T-helper 1 cell treated with Interleukin-12 subunit alpha and Interleukin-12 subunit beta and Interleukin-4 antibody, amounts not matched to agents 30 ng/mL and 1 ng/mL, for 36 hours (primary cell): Measurements from ENCODE around the gene GCG. TPM values are rescaled to one million over a fixed set of nuclear protein-coding genes. Genes with fewer than 3 reads are reported as not detected.

Experiments used
- intact Hi-C: fragments of 100-400 bp; cut with micrococcal nuclease; formaldehyde crosslinking; loops from one replicate; pipeline ENCODE4 v1.15.1; 2024
- total RNA-seq: library from RNA; stranded (reverse); gene quantifications from 2 replicates; pipeline ENCODE4 v1.2.3, GENCODE V29; 2022

GCG gene
- total RNA-seq = not detected in 2 replicates

DNA sequence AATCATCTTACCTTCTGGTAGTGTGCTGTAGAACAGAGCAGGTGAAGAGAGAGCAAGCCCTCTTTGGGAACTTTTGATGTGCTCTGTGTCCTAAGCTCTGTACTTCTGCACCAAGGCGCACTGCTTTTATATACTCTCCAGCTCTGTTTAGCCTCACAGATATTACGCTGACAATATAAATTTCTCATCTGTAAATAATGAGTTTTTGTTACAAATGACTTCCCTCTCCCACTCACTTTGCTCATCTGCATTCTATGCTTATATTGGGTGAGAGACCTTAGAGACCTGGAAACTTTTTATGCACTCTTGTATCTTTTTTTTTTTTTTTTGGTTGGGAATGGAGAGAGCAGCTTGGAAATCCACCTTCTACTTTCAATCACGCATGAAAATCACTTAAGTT lies at the start of gene GCG:
Gene GCG, minus strand, starts transcription at position 101 of the 400 bp plus-strand sequence. CDS start 3,069 bp downstream, outside the sequence.
- intact Hi-C loops = loop anchor here (5.0 kb wide), 1 partner anchor 70 kb away; no protein-coding TSS in a partner anchor

DNA sequence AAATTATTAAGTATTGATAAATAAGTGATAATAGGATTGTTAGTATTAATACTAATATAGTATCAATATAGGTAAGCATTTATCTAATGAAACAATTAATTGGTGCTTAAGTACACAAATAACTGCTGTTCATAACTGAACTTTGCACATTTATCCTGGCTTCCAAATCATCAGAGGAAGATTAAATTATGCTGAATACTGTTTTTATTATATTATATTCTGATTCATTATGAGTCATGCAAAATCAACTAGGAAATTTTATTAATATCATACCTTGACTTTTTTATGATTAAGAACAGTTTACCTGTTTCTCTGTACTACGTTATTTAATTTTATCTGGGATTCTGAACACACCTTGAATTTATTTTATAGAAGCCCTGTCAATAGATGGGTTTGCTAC lies 48.6 kb upstream of the GCG start:
- intact Hi-C loops = no loop called here

DNA sequence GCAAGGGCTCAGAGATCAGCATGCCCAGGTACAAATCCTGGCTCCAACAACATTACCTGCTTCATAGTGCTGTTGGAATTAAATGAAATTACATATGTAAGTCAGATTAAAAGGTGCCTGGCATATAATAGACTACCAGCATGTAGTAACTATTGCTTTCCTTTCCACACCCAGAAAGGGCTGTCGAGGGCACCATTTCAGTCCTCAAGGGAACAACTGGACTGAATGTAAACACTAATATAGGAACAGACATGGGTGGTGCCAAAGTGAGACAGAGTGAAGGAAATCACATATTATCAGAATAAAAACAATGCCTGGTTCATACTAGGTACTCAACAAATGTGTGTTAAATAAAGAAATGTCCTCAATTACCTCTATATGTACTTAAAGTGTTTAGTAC lies 47.9 kb upstream of the GCG start:
- intact Hi-C loops = no loop called here

DNA sequence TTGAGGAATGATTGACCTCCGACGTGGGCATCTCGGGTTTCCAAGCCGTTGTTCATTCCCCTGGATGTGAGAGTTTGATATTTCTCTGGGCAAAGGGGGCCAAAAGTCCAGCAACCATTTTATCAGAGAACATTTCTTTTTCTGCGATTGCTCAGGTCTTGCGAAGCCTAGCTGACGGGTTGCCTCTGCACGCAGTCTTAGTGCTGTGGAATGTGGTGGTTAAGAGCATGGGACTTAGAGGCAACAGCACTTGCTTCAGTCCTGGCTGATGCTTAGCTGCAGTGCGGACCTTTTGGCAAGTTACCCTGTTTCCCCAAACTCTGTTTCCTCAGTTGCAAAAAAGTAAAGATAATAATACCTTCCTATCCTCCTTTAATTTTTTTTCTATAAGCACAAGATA lies 46.2 kb upstream of the GCG start:
- intact Hi-C loops = no loop called here

DNA sequence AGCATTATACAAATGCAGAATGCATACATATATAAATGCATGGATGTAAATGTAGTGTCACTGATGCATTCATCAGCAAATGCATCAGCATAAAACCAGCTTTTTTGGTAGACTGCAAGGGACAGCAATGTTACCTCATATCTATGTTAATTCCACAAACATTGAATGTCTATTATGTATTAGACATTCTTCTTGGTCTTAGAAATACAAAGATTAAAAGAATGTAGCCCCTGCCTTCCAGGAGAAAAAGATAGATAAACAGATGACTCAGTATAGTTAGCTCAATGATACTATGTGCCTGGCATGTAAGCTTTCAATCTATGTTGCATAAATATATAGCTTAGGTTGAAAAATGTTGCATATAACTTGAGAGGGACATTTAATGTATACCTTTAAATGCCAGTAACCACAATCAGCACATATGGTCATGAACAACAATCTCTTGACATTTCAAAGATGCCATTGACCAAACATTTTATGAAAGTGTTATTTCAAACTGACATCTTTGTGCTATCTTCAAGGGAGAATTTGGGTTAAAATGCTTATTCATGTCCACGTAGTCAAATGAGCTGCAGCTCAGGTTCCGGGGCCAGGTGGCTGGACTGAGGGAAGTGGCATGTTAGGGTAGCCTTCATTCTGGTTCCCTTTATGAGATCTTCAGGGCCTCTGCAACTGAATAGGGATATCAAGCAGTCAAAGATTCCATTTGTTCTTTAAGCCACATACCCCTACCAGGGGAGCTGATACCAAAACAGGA lies 45.2 kb upstream of the GCG start:
- intact Hi-C loops = no loop called here

DNA sequence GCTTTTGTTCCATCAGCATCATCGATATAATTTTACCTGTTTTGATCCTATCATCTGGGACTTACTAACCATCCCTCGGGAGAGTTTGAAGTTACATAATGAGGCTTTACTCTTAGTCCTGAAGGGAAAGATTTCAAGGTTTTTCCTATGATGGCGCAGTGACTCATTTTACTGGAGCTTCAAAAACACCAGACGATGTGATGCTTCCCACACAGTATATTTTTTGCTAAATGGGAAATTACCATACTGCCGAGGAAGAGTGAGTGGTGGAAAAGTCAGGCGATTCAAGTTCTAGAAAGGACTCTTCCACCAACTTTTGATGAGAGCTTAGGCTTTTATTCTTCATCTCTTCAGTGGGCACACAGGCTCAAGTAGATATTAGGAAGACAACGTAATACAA lies 44.6 kb upstream of the GCG start:
- intact Hi-C loops = no loop called here

DNA sequence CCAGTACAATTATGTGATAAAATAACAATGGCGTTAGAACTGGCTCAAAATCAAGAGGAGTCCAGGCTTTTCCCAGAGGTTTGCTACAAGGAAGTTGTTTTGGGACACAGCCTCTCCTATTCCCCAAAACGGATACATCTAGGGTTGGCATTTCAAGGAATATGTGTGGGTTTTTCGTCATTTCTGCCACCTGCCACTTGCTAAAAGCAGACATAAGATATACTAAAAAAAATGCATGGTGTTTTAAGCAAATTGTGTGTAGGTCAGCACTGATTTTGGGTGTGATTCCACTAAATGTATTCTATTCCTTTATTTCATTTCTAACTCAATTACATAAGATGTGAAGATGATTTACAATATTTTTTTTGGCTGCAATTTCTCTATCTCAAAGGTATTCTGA lies 36.4 kb upstream of the GCG start:
- intact Hi-C loops = no loop called here

DNA sequence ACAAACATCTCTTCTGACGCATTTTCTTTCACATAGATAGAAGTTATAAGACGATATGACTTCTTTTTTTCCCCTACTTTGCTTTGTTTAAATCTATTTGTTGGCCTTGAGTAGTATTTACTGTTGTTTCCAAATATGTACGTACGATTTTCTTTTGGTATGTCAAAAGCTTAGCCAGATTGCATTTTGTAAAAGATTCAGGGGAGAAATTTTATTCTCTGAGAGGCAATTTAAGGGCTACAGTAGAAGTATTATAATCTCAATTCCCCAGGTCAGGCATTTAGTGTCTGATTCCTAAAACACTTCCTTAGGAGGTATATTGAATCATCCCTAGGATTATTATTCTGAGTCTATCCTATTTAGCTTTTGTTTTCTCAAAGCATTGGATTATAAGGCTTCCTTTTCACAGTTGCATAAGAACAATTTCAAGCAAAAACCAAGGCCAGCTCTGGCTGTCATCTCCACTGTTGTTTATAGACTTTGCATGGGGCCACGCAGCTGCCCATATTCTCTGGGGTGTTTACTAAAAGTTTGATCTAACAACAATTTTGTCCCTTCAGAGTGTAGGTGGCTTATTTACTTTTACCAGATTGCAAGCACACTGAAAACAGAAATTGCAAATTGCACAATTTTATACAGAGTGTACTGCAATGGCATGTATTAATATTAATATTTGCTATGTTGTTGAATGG lies 33.6 kb upstream of the GCG start:
- intact Hi-C loops = no loop called here

DNA sequence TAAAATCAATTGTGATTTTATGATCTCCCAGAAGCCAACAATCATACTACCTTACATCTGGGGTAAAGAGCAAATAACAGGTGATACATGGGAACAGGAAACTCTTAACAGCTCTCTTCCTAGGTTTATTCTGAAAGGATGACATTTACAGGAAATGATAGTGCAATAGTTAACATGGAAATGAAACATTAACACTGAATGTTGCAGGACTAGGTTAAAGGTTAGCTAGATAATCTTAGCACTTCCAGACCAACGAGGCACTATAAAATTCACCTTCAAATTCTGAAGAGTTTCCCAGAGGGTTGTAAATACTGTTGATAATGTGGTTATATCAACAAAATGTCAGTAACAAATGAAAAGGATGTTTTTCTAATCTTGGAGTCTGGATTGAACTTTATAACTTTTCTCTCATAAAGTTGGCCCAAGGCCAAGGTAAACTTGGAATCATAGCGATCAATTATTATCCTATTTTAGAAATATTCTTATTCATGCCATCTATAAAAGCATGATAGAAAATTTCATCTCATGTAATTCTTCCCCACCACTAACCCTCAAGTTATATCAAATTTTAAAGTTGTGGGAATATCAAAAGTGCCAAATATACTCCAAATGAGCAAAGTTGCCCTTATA lies 32.9 kb upstream of the GCG start:
- intact Hi-C loops = no loop called here

DNA sequence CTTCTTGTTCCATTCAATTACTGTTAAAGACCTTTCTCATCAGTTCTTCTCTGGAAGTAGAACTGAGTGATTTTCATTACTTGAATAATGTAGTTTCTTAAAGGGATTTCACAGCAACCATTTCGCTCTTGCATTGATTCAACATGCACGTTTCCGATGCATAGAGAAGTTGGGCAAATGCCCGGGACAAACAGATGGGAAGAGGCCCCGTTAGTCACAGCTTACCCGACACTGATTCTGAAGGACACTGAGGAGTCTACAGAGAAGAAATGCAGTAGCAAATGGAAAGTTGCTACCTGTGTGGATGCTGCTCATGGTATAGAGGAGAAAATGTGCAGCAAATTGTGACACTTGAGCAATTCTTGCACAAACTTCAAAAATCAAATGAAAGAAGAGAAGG lies 32.3 kb upstream of the GCG start:
- intact Hi-C loops = no loop called here

DNA sequence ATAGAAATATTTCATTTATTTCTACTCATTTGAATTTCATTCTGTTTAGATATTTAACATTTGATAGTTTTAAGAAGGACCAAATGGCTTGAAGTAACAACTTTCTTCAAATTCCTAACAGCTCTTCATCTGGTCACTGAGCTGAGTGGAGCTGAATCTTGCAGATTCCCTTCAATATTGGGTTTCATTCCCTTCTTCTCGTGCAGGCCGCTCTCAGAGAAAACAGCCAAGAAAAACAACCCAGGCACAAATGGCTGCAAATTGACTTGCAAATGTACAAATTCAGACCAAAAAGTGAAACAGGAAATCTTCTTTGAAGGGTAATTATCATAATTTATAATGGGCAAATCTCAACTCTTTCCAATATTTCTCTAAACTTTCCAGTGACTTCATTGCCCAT lies 30.3 kb upstream of the GCG start:
- intact Hi-C loops = no loop called here

DNA sequence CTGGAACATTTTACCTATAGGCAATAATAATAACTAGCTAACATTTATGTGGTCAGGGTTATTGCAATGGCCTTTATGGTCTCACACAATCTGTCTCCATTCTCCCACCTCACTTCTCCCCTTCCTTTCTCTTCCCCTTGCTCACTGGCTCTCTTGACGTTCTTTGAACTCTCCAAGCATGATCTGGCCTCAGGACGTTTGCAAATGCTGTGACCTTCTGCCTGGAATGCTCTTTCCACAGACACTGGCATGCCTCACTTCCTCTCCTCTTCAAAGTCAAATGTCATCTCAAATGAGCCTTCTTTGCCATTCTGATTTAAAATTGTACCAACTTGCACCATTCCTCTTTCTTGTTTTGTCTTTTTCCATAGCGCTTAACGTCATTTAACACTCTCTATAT lies 25.3 kb upstream of the GCG start:
- intact Hi-C loops = no loop called here

DNA sequence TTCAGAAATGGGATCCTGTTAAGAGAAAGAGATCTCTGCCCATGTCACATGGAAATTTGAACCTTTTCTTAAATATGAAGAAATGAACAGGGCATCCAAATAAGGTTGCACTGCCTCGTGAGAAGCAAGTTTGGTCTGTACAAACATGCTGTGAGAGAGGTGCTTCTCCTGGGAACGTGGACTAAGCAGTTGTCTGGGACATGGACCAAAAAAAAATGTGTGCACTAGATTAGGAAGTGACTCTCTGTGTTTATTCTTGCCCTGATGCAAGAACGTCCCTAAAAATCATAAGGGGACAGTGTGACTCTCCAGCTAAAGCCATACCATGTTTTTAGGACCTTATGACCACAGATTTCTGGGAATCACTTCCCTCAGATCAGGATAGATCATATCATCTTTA lies 23.7 kb upstream of the GCG start:
- intact Hi-C loops = no loop called here

DNA sequence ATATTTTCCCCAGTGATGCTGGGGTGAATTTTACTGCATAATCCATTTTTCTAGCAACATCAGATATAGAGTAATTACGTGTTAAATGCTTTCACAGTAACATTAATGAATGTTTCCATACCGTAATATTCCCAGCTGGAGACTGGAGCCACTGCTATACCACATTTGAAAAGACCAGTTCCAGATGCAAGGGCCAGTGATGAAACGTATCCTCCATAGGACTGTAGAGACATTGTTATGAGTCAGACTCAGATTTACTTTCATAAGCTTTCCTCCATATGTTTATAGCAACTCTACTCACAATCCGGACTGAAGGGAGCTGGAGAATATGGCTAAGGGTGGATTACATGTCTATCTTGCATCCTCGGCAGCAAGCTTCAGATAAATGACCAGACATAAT lies 22.7 kb upstream of the GCG start:
- intact Hi-C loops = no loop called here

DNA sequence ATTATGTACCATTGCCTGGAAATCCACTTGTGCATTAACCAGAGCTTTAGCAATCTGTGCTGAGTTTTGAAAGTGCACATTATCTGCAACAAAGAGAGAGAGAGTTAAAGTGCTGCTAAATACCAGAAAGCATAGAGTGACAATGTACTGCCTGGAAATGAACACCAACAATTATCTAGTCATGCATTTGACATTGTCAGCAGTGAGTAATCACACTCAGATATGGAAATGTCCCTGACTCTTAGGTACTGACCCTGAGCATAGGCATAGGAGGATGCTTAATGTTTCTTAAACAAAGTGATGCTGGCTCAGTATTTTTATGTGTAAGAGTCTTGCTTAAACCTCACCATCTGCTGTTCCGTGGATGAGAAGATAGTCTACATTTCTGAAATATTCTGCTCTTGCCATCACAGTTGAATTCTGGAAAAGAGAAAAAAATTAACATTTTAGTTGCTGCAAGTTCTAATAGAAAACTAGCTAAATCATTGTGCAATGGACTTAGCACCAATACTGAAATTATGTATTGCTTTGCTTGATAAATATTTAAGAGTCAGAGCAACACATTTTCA lies 20.8 kb upstream of the GCG start:
- intact Hi-C loops = no loop called here

DNA sequence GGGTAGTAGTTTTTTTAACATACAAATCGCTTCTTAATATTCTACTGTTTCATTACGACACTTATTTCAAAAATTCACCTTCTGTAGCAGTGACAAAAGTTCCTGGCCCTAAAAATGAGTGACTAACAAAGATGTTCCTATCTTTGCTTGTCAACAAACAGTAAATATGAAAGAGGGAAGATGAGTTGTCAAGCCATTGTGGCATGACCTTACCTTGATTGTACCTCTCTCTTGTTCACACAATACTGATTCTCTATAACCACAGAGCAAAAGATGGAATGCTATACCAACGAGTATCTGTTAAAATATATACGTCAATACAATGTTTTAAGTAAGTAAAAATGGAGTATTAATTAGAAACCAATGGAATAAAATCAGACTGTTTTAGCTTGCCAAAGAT lies 14.7 kb upstream of the GCG start:
- intact Hi-C loops = no loop called here

DNA sequence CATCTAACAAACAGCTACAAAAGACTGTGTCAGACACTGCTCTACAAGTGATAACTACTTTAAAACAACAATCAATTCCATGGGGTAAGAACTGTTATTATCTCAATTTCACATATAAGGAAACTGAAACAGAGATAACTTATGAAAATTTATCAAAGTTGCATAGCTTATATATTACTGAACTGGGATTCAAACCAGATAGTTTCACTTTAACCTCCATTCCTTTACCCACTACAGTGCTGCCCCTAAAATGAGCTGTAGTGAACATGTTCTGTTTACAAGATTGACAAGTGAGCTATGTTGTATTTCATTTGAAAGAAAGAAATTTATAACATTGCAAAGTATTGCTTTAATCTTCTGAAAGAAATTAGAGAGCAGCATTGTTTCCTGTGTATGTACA lies 14.1 kb upstream of the GCG start:
- intact Hi-C loops = no loop called here

DNA sequence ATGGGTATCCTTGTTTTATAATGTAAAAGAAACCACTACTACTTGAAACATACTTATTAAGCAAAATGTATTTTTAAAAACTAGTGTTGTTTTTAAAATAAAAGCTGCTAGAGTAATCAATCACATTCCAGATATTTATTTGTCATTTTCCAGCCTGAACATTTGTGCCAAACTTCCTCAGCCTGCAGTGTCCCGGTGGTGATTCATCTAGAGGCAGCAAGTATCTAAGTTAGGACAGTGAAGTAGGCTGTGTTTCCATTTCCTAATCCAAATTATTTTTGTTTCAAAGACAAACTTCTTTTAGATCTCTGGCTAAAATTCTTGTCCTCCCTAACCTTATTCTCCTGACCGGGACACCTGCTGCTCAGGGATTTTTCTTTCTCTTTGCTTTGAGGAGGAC lies 12.8 kb upstream of the GCG start:
- intact Hi-C loops = no loop called here

DNA sequence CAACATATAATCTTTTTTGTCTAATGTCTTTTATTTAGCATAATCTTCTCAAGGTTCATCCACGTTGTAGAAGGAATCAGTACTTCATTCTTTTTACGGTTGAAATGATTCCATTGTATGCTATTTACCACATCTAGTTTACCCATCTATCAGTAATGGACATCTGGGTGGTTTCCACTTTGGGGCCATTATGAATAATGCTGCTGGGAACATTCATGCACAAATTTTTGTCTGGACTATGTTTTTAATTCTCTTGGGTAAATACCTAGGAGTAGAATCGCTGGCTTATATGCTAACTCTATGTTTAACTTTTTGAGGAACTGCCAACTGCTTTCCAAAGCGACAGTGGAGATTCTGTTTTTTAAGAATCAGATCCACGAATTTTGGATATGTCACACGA lies 7.4 kb upstream of the GCG start:
- intact Hi-C loops = no loop called here

DNA sequence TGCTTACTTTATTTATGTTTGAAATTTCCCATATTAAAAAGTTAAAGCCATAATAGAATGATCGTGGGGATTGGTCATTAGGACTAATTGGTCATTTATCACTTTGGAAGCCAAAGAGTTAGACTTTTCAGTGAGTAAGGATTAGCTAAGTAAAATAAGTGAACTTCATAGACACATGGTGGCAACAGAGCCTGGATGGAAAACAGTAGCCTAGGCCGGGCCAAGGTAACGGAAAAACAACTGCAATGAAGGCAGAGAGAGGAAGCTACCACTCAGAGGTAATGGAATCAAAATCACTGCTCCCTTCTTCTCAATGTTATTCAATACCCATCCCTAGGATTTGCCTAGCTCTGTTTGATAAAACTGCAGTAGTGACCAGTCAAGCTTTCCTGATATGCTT lies 4.1 kb upstream of the GCG start:
- intact Hi-C loops = no loop called here

DNA sequence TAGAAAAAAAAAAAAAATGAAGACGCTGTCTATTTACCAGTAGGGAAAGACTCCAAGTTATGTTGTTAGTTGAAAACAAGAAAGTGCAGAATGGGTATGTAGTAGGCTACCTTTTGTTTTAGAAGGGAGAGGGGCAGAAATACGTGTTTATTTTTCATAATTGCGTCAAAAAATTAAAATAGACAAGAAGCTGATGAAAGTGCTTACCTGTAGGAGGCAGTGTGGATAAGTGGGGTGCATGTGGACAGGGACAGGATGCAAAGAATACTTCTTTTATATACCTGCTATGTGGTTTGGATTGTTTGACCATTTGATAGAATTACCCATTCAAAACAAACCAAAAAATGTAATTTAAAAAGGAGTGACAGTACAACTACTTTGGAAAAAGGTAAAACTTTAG lies 3.0 kb upstream of the GCG start:
- intact Hi-C loops = no loop called here

DNA sequence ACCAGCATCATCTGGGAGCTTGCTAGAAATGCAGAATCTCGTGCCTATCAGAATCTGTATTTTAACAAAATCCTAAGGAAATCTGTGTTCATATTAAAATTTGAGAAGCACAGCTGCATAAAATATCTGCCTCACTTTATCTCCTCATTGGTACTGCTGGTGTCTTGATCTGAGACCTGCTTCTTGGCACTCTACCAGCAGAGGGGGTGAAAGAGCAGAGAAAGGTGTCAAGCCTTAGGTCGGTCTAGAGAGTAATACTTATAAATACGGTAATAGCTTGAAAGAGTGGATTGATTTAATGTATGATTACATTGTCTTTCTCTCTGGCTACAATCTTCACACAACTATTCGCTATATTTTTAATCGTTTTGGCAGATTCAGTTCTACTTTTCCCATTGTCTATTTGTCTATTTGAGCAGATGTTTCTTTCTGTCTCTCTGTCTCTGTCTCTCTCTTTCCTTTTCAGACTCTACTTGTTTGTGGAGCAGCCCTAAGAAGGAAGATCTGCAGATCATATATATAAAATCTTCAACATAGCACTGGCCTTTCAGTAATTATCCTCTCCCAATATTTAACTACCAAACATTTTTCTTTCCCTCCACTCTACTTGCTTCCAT lies 1.7 kb upstream of the GCG start:
- intact Hi-C loops = loop anchor here (1.0 to 5.0 kb wide), 4 partner anchors 69 to 567 kb away; no protein-coding TSS in a partner anchor
